OCI-M2 (cell line): ENCODE measurements around the gene PRSS48.
"Not testable (repeated sequence)": the region's sequence is repeated elsewhere in the genome, so short reads cannot be mapped to it uniquely, and the experiment has no call there.

Experiments
- DNase-seq: peaks from one replicate; lab custom pipeline; 2025; ENCODE audit not compliant: unreplicated experiment; lab: John Stamatoyannopoulos, UW

The PRSS48 gene

DNA sequence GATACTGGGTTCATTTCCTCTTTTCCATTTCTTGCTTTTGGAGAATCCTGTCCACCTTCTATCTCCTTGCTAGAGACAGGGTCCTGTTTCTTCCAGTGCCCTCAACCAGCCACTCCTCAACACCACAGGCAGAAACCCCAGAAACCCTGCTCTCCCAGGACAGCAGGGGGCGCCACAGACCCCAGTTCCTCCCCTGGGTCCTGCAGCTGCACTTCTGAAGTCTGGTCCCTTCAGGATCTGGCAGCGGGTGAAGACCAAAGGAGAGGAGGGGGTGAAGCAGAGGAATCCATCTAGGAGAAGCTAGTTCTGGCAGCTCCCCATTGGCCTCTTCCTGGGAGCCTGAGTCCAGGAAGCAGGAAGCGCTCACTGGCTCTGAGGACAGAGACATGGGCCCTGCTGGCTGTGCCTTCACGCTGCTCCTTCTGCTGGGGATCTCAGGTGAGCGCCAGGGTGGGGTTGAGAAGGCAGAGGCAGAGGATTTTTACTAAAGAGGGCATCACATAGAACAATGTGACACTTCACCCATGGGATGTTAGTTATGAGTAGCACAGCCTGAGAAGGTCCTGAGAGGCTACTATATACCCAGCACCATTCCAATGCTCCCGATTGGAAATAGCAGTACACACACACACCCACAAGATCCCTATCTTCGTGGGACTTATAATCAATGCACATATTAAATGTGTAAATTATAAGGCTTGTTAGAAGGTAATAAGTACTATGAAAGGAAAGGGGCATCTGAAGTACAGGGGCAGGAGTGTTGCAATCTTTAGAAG lies at the start of gene PRSS48:
Gene PRSS48, plus strand, starts transcription at position 375 of the 776 bp plus-strand sequence. Its CDS starts 12 bp downstream, at position 387.
- DNase-seq = no peak

DNA sequence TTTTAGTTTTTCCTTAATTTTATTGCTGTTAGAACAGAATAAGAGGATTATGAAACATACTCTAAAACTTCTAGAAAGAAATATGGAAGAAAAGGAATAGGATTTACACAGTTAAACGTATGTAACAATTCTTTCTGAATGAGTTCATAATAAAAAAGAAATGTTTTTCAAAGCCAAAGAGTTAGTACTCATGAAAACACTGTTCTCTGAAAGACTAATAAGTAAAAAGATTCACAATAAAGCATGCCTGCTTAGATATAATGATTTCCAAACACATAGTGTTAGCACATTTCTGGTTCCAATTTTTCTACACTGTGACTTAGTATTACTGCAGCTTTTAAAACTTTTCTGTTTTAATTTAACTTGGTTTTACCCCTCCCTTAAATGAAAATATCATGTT lies 49.8 kb upstream of the PRSS48 start:
- DNase-seq = no peak

DNA sequence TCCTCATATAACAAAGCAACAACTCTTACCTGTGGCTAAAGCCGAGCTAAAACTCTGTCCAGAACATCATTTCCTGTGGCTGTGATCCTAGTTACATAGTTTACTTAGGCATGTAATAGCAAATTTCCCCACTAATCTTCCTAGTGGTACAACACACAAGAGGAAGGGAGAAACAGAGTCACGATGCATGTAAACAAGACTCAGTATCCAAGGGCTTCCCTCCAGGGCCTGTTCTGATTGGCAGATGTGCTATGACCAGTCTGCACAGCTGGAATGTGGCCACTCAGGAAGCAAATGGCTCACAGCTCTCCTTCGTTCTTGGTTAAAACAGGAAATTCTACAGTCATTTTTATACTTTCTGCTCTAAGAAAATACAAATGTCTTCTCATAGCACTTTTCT lies 49.2 kb upstream of the PRSS48 start:
- DNase-seq = no peak

- no peak for DNase-seq
These were observed 48.5 kb upstream of the PRSS48 start for GRCh38 chr4:151228189-151229119.

- no peak for DNase-seq
These were observed 44.9 kb upstream of the PRSS48 start for GRCh38 chr4:151231915-151232595.

DNA sequence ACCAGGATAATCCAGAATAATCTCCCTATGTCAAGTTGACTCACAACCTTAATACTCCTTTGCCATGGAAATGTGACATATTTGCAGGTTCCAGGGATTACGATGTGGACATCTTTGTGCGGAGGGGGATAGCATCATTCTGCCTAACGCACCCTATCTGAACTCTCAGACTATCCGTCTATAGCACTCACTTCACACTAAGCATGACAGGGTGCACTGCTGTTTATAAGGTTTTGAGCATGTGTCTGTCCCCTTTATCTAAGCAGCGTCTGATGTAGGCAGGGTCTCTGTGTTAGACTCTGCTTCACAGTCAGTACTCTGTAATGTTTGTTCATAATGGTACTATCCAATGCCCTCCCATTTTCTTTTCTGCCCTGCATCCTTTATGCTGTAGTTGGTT lies 43.4 kb upstream of the PRSS48 start:
- no peak for DNase-seq

DNA sequence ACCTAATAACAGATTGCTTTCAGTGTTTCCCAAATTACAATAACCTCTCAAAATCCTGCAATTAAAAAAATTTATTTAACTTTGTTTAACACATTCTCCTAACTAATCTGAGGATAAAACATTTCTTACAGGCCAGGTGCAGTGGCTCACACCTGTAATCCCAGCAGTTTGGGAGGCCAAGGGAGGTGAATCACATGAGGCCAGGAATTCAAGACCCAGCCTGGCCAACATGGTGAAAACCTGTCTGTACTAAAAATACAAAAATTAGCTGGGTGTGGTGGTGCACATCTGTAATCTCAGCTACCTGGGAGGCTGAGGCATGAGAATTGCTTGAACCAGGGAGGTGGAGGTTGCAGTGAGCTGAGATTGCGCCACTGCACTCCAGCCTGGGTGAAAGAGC lies 41.6 kb upstream of the PRSS48 start:
- DNase-seq = not testable (repeated sequence)

DNA sequence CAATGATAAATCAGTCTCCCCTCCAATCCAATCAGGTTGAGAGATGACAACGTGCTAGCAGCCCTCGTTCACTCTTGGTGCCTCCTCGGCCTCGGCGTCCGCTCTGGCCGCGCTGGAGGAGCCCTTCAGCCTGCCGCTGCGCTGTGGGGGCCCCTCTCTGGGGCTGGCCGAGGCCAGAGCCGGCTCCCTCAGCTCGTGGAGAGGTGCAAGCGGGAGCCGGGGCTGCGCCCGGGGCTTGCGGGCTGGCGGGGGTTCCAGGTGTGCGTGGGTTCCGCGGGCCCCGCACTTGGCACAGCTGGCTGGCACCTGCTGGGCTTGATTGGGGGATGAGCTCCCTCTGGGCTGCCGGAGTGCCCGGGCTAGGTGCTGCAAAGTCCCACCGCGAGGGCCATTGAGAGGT lies 40.9 kb upstream of the PRSS48 start:
- no peak for DNase-seq

- DNase-seq = no peak
These were observed 38.5 kb upstream of the PRSS48 start for GRCh38 chr4:151238477-151238876.

DNA sequence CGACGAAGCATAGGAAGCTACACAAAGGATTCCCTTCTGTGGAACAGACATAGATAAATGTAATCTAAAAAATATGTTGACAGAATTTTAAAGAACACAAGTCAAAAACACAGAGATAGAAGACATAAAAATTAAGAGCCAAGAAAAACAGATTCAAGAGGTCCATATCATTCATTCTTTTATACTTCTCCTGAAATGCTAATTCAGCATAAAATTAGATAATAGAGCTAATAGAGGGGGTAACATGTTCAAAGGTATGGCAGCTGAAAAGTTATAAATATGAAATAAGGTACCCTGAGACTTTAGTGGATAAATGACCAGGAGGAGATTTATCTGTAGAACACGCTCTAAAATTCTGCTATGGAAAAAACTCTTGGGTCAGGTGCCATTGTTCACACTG lies 37.4 kb upstream of the PRSS48 start:
- no peak for DNase-seq

GRCh38 chr4:151242305-151242704 lies 34.7 kb upstream of the PRSS48 start:
- DNase-seq = no peak

- no peak for DNase-seq
These were observed 30.2 kb upstream of the PRSS48 start for GRCh38 chr4:151246742-151247141.

GRCh38 chr4:151247395-151247794 lies 29.6 kb upstream of the PRSS48 start:
- DNase-seq = no peak

GRCh38 chr4:151248519-151248918 lies 28.4 kb upstream of the PRSS48 start:
- no peak for DNase-seq

GRCh38 chr4:151250706-151251105 lies 26.3 kb upstream of the PRSS48 start:
- no peak for DNase-seq

DNA sequence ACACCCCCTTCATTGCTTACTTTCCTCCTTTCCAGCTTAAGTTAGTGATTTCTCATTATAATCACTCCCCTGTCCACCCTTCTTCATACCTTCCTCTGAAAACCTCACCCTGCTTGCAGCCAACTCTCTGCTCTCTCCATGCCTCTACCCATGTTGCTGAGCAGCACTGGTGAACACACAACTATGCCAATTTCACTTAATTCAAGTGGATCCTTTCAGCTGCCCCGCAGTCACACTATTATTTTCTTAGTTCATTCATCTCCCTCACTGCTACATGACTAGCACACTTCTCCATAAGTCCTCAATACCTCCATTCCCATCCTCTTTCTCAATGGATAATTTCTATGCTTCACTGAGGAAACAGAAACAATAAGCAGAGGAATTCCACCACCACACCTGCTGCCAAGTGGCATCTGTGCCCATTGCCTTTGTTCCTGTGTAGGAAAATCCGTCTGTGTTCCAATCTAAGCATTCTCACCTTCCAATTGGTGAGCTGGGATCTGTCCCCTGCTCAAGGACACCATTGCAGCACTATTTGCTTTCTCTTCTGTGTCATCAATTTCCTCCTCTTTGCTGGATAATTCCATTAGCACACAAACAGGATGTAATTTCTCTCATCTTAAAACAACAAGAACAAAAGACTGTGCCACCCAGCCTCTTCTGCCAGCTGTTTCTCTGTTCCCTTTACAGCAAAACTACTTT lies 25.2 kb upstream of the PRSS48 start:
- no peak for DNase-seq

DNA sequence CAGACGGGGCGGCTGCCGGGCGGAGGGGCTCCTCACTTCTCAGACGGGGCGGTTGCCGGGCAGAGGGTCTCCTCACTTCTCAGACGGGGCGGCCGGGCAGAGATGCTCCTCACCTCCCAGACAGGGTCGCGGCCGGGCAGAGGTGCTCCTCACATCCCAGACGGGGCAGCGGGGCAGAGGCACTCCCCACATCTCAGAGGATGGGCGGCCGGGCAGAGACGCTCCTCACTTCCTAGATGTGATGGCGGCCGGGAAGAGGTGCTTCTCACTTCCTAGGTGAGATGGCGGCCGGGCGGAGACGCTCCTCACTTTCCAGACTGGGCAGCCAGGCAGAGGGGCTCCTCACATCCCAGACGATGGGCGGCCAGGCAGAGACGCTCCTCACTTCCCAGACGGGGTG lies 21.7 kb upstream of the PRSS48 start:
- DNase-seq = not testable (repeated sequence)

DNA sequence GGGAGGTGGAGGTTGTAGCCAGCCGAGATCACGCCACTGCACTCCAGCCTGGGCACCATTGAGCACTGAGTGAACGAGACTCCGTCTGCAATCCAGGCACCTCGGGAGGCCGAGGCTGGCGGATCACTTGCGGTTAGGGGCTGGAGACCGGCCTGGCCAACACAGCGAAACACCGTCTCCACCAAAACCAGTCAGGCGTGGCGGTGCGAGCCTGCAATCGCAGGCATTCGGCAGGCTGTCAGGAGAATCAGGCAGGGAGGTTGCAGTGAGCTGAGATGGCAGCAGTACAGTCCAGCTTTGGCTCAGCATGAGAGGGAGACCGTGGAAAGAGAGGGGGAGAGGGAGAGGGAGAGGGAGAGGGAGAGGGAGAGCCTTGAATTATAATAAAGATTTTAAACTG lies 21.3 kb upstream of the PRSS48 start:
- not testable (repeated sequence) for DNase-seq

GRCh38 chr4:151256134-151256533 lies 20.8 kb upstream of the PRSS48 start:
- no peak for DNase-seq

DNA sequence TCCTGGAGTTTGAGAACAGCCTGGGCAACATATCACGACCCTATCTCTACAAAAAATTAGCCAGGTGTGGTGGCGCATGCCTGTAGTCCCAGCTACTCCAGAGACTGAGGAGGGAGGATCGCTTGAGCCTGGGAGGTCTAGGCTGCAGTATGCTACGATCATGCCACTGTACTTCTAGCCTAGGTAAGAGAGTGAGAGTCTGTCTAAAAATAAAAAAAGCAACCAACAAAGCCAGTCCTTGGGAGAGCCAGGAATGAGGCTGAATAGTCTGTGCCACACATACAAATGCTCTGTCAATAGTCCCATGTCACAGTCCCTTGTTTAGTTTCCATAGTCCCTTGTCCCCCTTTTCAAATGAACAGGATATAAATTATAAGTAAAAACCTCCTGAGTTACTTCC lies 19.3 kb upstream of the PRSS48 start:
- DNase-seq = no peak

GRCh38 chr4:151259752-151260151 lies 17.2 kb upstream of the PRSS48 start:
- no peak for DNase-seq
